OCI-LY7 (cell line): ENCODE results near the gene COL18A1.

Experiments
- CTCF ChIP-seq: fragments of 200-600 bp; sonication (generic); conservative IDR thresholded peaks from 2 replicates; pipeline ENCODE4 v1.5.1; 2014; ENCODE audit warnings: mild to moderate bottlenecking, antibody characterized with exemption, low read length, moderate library complexity, mixed read lengths
- EZH2phosphoT487 ChIP-seq: fragments of 200-600 bp; sonication (generic); IDR thresholded peaks from 2 replicates; pipeline ENCODE4 v1.6.1; 2018; ENCODE audit warnings: low read depth, borderline replicate concordance, mild to moderate bottlenecking, mixed run types, antibody characterized with exemption, low read length, moderate library complexity, mixed read lengths

GRCh38 chr21:45465105-45465504 is 60.1 kb downstream of the COL18A1 start:
- TF ChIP-seq CTCF (no peak), EZH2phosphoT487 (no peak)
